IMR-90 (cell line): ENCODE results near the gene ERG28. TPM values are rescaled to one million over a fixed set of nuclear protein-coding genes. Genes with fewer than 3 reads are reported as not detected.

Experiments
- ATAC-seq: fragments of 200-7000 bp; cut with Tn5 transposase; 2 replicates; pipeline ENCODE4 v1.9.1; 2020; ENCODE audit warnings: low read depth, mild to moderate bottlenecking, moderate library complexity
- BruUV-seq: library from RNA; stranded (reverse); fragments of 400-500 nt; replicated peaks from 2 replicates; lab custom pipeline; 2021; lab: Mats Ljungman, UMichigan
- CTCF ChIA-PET: fragments of 300-600 bp; formaldehyde crosslinking; extraction: SDS; loops from one replicate; lab custom pipeline; 2021; ENCODE audit warnings: antibody characterized with exemption; lab: Yijun Ruan, JAX
- POLR2A ChIA-PET: fragments of 300-600 bp; sonication (Branson Sonifier 250); formaldehyde crosslinking; loops from one replicate; lab custom pipeline; 2022; ENCODE audit warnings: antibody characterized with exemption; ENCODE audit not compliant: unreplicated experiment; lab: Charles Lee
- DNase-seq: peaks from one replicate; pipeline ENCODE4 v3.0.0; 2013
- H2AFZ ChIP-seq: replicated peaks from 2 replicates; pipeline ENCODE3; 2013; ENCODE audit warnings: low read length, mild to moderate bottlenecking; ENCODE audit not compliant: poor library complexity
- H2AK5ac ChIP-seq: 2 replicates; pipeline ENCODE4 v1.6.1; 2013; ENCODE audit warnings: low read depth, low read length, inconsistent platforms
- H2AK9ac ChIP-seq: replicated peaks from 2 replicates; pipeline ENCODE3; 2013; ENCODE audit warnings: mild to moderate bottlenecking, low read depth, low read length, moderate library complexity; ENCODE audit not compliant: poor library complexity
- H2BK120ac ChIP-seq: 2 replicates; pipeline ENCODE4 v1.6.1; 2013; ENCODE audit warnings: low read depth, low read length, inconsistent platforms
- H2BK15ac ChIP-seq: 3 replicates; pipeline ENCODE4 v1.6.1; 2013; ENCODE audit warnings: low read depth, low read length, inconsistent platforms
- H2BK20ac ChIP-seq: 2 replicates; pipeline ENCODE4 v1.6.1; 2013; ENCODE audit warnings: low read depth, mild to moderate bottlenecking, inconsistent platforms, low read length, moderate library complexity
- H2BK5ac ChIP-seq: 2 replicates; pipeline ENCODE4 v1.6.1; 2013; ENCODE audit warnings: mild to moderate bottlenecking, low read depth, low read length, inconsistent platforms; ENCODE audit not compliant: poor library complexity, severe bottlenecking
- H3K14ac ChIP-seq: replicated peaks from 2 replicates; pipeline ENCODE4 v1.6.1; 2013; ENCODE audit warnings: low read depth, low read length, inconsistent platforms
- H3K18ac ChIP-seq: 2 replicates; pipeline ENCODE4 v1.6.1; 2013; ENCODE audit warnings: low read depth, low read length, control low read depth
- H3K23ac ChIP-seq: 2 replicates; pipeline ENCODE4 v1.6.1; 2013; ENCODE audit warnings: low read depth, low read length, inconsistent platforms
- H3K27ac ChIP-seq: 2 replicates; pipeline ENCODE4 v1.5.1; 2013; ENCODE audit warnings: mild to moderate bottlenecking, control low read depth, low read length; ENCODE audit not compliant: insufficient read depth
- H3K27me3 ChIP-seq: 2 replicates; pipeline ENCODE4 v1.6.1; 2013; ENCODE audit warnings: low read length; ENCODE audit not compliant: control insufficient read depth, insufficient read depth
- H3K36me3 ChIP-seq: 2 replicates; pipeline ENCODE4 v1.6.1; 2013; ENCODE audit warnings: low read length, mixed read lengths; ENCODE audit not compliant: control insufficient read depth, insufficient read depth
- H3K4ac ChIP-seq: 2 replicates; pipeline ENCODE4 v1.6.1; 2013; ENCODE audit warnings: low read depth, low read length, inconsistent platforms
- H3K4me1 ChIP-seq: 2 replicates; pipeline ENCODE4 v1.6.1; 2013; ENCODE audit warnings: low read length, mixed read lengths; ENCODE audit not compliant: control insufficient read depth, insufficient read depth
- H3K4me2 ChIP-seq: 2 replicates; pipeline ENCODE4 v1.6.1; 2013; ENCODE audit warnings: low read depth, mild to moderate bottlenecking, control low read depth, low read length, moderate library complexity
- H3K4me3 ChIP-seq: 2 replicates; pipeline ENCODE4 v1.5.1; 2013; ENCODE audit warnings: low read depth, mild to moderate bottlenecking, control low read depth, low read length, moderate library complexity; ENCODE audit not compliant: insufficient read depth
- H3K56ac ChIP-seq: 2 replicates; pipeline ENCODE4 v1.6.1; 2013; ENCODE audit warnings: low read length, inconsistent platforms; ENCODE audit not compliant: insufficient read depth; ENCODE audit errors: extremely low read depth
- H3K79me1 ChIP-seq, 2 experiments: 2 replicates each; pipeline ENCODE4 v1.6.1; 2013; ENCODE audit warnings: low read length in 2 of 2, inconsistent platforms in 1 of 2, low read depth in 1 of 2
- H3K9ac ChIP-seq: 2 replicates; pipeline ENCODE4 v1.6.1; 2013; ENCODE audit warnings: low read depth, low read length, control low read depth
- H3K9me1 ChIP-seq: 2 replicates; pipeline ENCODE4 v1.6.1; 2013; ENCODE audit warnings: low read length, inconsistent platforms; ENCODE audit not compliant: insufficient read depth
- H3K9me3 ChIP-seq: 2 replicates; pipeline ENCODE4 v1.6.1; 2013; ENCODE audit warnings: low read length; ENCODE audit not compliant: control insufficient read depth, insufficient read depth
- H4K20me1 ChIP-seq: 2 replicates; pipeline ENCODE4 v1.6.1; 2013; ENCODE audit warnings: low read length, inconsistent platforms; ENCODE audit not compliant: insufficient read depth
- H4K5ac ChIP-seq: 2 replicates; pipeline ENCODE4 v1.6.1; 2013; ENCODE audit warnings: mild to moderate bottlenecking, low read depth, low read length, control low read depth
- H4K8ac ChIP-seq, 2 experiments: 2 replicates each; pipeline ENCODE4 v1.6.1; 2013; ENCODE audit warnings: low read depth in 2 of 2, low read length in 2 of 2, control low read depth in 1 of 2, inconsistent platforms in 1 of 2
- H4K91ac ChIP-seq: 2 replicates; pipeline ENCODE4 v1.6.1; 2013; ENCODE audit warnings: low read depth, low read length, inconsistent platforms; ENCODE audit not compliant: insufficient read depth
- CEBPB ChIP-seq: IDR thresholded peaks from 2 replicates; pipeline ENCODE4 v1.6.1; 2012; ENCODE audit warnings: low read depth, low read length, improper control_type of control experiment
- CTCF ChIP-seq: conservative IDR thresholded peaks from 2 replicates; pipeline ENCODE4 v1.5.1; 2012; ENCODE audit warnings: mild to moderate bottlenecking, low read depth, low read length, improper control_type of control experiment
- ELK1 ChIP-seq: fragments of 150-350 bp; IDR thresholded peaks from 2 replicates; pipeline ENCODE4 v1.6.1; 2016; ENCODE audit warnings: low read depth, mild to moderate bottlenecking, low read length, moderate library complexity, borderline replicate concordance
- MAFK ChIP-seq: IDR thresholded peaks from 2 replicates; pipeline ENCODE4 v1.6.1; 2012; ENCODE audit warnings: low read depth, low read length, improper control_type of control experiment
- MXI1 ChIP-seq: IDR thresholded peaks from 2 replicates; pipeline ENCODE4 v1.6.1; 2012; ENCODE audit warnings: low read depth, mild to moderate bottlenecking, low read length, moderate library complexity, borderline replicate concordance
- NFE2L2 ChIP-seq: fragments of 150-350 bp; IDR thresholded peaks from 2 replicates; pipeline ENCODE4 v1.6.1; 2016; ENCODE audit warnings: low read depth, mild to moderate bottlenecking, low read length
- RAD21 ChIP-seq: IDR thresholded peaks from 2 replicates; pipeline ENCODE4 v1.6.1; 2012; ENCODE audit warnings: low read length, improper control_type of control experiment
- WGBS, 2 experiments: methylation state at CpG; one replicate each; pipeline versions ENCODE4 v1.1.5 to v1.1.7; 2013; ENCODE audit warnings: missing lambda C conversion rate in 2 of 2; ENCODE audit not compliant: insufficient read length in 1 of 2; ENCODE audit errors: extremely low coverage in 2 of 2; 5-methylcytosine and 5-hydroxymethylcytosine counted together
- dilution Hi-C: fragments of 300-500 bp; cut with HindIII; formaldehyde crosslinking; loops from one replicate; pipeline ENCODE4 v1.14.3; 2018; ENCODE audit warnings: low sequenced_read_pairs; ENCODE audit not compliant: unreplicated experiment
- in situ Hi-C: fragments of 300-500 bp; cut with MboI; formaldehyde crosslinking; loops from 3 replicates; pipeline ENCODE4 v1.14.3; 2019; ENCODE audit warnings: low sequenced_read_pairs, inconsistent platforms, mixed read lengths
- intact Hi-C: fragments of 100-400 bp; cut with micrococcal nuclease; formaldehyde crosslinking; loops from 2 replicates; pipeline ENCODE4 v1.10.0; 2022
- polyA plus RNA-seq, 3 experiments: library from polyadenylated mRNA; depleted of rRNA; stranded (reverse); fragments of >200 nt; gene quantifications; 2 replicates each; pipeline ENCODE4 v1.2.3, GENCODE V29; 2012; ENCODE audit warnings: low replicate concordance in 1 of 3
- total RNA-seq: library from RNA; depleted of rRNA; stranded (reverse); fragments of >200 nt; gene quantifications from 2 replicates; pipeline ENCODE4 v1.2.3, GENCODE V29; 2012

Gene ERG28
- total and polyA plus RNA-seq, 2 of the 4 experiments (the other 2 are of a cell fraction): 0.90 to 15.4 TPM

- TF ChIP-seq CEBPB (no peak), CTCF (no peak), NFE2L2 (no peak), RAD21 (no peak), MXI1 (no peak), ELK1 (no peak), MAFK (no peak)
- Histone ChIP-seq H3K18ac (no peak overlapping the region), H2AK5ac (no peak overlapping the region), H3K4me3 (no peak overlapping the region), H4K91ac (no peak overlapping the region), H3K4me2 (no peak overlapping the region), H4K8ac (no peak overlapping the region), H2BK120ac (no peak overlapping the region), H4K5ac (no peak overlapping the region), H3K56ac (no peak overlapping the region), H3K14ac (no peak overlapping the region), H3K23ac (no peak overlapping the region), H3K4ac (no peak overlapping the region), H3K4me1 (no peaks in the 10 kb centered on the region), H2BK5ac (no peak overlapping the region), H2BK20ac (no peak overlapping the region), H2AK9ac (no peak overlapping the region), H4K20me1 (no peaks in the 10 kb centered on the region), H3K27ac (no peak overlapping the region), H3K27me3 (peaks cover 26% of the 10 kb centered on the region), H3K36me3 (no peaks in the 10 kb centered on the region), H3K79me1 (no peaks in the 10 kb centered on the region), H3K9me1 (no peaks in the 10 kb centered on the region), H3K9me3 (peaks cover 17% of the 10 kb centered on the region), H2AFZ (no peak overlapping the region), H2BK15ac (no peak overlapping the region), H3K9ac (no peak overlapping the region)
- ChIA-PET CTCF (no interaction called here), POLR2A (no interaction called here)
- in situ Hi-C loops: no loop called here
- no TSS peak for BruUV-seq
- intact Hi-C loops: no loop called here
- ATAC-seq (no peak), DNase-seq (no peak)
- dilution Hi-C loops: no loop called here
- no CpG with 5 or more reads among the region's 11 CpGs for WGBS, 2 experiments
Measured at GRCh38 chr14:75604979-75605851, 55.5 kb downstream of the ERG28 start.
